GDM1 (cell line): Measurements from ENCODE around the gene NPM3.

Experiments
- DNase-seq: peaks from one replicate; lab custom pipeline; 2025; lab: John Stamatoyannopoulos, UW

The NPM3 gene, protein sequence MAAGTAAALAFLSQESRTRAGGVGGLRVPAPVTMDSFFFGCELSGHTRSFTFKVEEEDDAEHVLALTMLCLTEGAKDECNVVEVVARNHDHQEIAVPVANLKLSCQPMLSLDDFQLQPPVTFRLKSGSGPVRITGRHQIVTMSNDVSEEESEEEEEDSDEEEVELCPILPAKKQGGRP

DNA sequence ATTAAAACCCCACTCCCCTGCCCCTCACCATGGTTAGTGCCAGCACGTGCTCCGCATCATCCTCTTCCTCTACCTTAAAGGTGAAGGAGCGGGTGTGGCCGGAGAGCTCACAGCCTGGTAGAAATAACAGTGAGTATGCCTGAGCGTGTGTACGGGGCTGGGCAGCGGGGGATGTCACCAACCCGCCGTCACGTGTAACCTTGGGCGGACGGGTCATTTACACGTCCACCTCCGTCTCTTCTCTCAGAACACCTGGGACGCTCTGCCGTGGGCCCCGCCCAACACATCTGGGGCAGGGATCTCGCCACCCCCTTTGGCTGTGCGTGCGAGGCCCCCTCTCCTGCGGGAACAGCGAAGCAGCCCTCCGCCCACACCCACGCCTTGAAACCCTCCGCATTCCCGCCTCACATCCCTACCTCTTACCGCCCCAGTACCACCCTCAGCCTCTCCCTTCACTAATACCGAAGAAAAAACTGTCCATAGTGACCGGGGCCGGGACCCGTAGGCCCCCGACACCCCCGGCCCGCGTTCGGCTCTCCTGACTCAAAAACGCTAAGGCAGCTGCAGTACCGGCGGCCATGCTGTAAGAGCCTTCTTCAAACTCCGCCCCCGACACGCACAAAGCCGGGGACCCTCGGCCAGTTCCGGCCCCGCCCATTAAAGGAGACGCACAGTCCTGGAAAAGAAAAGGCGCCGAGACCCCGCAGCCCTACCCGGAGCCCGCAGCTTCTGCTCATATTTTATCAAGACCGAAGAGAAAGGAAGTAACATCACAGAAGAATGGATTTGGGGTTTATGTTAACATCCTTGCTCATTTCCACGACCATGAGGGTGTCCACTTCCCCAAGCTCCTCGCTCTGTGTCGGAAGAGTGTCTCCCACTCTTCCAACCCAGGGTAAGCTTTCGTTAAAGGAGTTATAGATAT is at the start of gene NPM3:
Gene NPM3 (minus strand): TSS at position 636 of the 925 bp plus-strand sequence. CDS start 56 bp downstream, at position 580.
- DNase-seq: peak; percentile 64

DNA sequence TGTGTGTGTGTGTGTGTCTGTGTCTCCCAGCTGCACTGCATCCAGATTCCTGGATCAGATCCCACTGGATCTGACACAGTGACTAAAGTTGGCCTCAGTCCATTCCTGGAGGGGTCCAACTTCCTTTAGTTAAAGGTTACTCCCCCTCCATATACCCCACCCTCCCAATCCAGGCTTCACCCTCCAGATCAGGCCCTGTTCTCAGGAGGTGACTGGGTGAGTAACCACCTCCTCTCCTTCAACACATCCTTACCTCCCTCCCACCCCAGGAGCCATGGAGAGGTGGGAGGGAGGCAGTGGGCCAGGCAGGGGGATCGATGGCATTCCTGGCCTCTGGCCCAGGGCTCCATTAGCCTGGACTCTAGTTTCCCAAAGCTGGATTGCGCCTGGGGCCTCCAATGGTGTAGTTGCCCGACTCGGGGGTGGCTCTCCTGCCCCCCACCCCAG is 49.1 kb upstream of the NPM3 start:
- DNase-seq: no peak

DNA sequence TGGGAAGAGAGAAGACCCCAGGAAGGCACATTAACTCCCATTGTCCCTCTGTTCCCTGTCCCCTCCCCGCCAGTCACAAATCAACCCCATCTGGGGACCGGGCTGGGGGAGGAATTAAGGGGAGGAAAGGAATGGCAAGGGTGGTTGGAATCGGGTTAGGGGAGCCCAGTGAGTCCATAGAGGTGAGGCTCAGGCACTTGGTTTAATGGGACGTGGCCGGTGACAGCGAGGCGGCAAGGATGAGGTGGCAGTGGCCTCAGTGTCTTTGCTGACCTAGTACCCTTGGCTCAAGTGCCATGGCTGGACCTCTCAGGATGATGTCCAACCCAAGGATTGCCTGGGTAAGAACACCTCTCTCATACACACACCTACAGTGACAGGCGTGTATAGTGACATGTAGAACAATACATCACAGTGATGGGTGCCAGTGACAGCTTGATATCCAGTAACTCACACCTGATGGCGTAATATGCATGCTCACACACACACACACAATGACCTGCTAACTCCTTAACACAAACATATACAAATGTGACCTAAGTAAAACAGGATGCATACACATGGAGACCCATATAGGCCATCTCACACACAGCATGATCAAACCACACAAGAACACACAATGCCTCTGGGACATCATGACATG is 48.0 kb upstream of the NPM3 start:
- no peak for DNase-seq

DNA sequence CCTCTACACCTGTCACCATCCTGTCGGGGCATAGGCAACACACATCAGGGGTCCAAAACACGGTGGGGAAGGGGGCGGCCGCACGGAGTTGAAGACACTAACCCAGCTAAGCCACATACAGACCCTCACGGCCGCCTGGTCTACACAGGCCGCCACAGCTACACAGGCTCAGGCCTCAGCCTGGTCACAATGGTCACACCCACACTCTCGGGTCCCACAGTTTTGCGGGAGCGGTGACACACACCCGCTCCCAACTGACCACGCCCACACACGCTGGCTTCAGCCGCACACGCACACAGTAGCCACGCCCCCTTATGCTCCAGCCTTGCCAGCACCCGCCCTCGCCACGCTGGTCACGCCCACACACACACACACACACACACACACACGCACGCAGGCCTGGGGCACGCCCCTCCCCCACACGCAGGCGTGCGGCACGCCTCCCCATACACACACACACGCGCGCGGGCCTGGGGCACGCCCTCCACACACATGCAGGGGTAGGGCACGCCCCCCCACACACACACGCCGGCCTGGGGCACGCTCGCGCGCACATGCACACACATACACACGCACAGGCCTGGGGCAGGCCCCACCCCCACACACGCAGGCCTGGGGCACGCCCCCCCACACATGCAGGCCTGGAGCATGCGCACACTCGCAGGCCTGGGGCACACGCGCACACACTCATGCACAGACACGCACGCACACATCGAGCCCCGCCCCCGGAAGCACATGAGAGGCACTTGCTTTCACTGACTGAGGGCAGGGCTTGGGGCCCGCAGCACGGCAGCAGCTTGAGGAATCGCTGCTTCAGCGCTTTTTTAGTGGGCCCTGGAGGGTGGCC is 47.3 kb upstream of the NPM3 start:
- DNase-seq: peak; percentile 90

DNA sequence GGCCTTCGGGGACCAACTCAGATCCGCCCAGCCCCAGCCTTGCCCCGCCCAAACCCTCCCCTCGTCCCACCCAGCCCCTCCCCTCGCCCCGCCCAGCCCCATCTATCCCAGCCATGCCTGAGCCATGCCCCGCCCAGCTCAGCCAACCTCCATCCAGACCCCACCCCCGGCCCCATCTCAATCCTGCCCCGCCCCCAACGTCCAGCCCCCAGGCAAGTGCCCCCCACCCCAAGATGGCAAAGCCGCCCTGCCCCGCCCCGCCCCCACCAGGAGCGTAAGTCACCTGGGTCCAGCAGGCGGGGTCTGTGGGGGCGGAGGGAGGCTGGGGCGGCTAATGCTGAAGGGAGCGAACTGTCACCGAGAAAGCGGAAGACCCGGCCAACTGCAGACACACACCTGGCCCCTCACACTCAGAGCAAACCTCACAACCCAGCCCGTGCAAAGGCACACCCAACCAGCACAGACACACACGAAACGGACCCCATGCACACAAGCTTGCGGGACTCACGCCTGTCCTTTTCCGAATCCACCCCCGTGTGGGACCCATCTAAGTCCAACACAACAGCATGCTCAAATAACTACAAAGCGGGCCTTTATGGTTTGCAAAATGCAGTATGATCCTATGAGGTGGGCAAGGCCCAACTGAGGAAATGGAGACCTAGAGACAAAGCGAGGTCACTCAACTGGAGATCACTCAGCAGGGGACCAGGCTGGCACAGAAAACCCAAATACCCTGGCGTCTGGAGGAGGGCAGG is 46.5 kb upstream of the NPM3 start:
- peak; percentile 6 for DNase-seq

DNA sequence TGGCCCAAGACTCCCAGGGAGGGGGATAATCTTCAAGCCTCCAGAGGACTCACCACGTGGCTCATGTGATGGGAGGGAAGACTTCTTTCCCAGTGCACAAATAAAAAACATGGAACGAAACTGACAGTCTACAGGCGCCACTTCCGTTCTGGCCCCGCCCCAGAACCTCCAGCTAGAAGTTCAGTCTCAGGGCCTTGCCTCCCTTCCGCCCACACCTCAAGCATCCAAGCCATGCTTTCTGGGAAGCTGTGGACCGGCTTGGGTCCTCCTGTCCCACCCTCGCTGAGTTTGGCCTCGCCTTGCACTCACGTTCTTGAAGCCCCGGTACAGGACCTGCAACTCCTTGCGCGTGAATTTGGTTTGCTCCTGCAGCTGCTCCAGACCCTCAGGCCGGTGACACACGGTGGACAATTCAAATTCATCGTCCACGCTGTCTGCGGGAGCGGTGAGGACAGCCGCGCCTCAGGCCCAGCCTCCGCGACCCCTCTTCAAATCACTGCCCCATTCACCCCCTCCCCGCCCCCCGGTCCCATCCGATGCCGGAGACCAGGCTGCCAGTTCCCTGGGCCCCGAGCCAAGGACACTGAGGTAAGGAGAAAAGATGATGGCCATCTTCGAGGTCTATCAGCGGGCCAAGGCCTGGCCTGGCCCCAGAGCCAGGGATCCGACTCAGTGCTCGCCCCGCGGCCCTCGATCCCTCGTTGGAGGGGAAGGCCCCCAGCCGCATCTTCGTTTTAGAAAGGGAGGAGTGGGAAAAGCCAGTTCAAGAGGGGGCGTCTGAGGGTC is 45.7 kb upstream of the NPM3 start:
- DNase-seq: no peak

DNA sequence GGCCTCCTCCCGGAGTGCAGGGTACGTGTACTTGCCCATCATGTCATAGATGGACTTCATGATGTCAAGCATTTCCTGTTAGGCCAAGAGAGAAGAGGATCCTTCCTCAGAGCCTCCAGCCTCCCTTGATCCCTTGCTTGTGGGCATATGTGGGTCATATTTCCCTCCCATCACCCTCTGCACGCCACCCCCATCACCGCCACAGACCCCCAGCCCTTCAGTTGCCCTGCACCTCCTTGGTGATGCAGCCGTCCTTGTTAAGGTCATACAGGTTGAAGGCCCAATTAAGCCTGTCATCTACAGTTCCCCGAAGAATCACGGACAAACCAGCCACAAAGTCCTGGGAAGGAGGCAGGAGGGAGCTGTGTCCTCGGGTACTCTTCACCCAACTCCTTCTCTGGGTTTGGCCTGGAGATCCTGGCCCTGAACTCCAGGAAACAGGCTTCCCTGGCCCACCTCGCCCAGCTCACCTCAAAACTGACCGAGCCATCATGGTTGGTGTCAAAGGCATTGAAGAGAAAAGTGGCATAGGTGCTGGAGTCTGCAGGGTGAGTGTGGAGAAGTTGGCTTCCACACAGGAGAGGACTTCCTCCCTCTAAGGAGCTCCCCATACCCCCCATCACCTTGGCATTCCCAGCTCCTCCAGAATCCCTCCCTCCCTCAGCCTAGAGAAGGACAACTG is 44.8 kb upstream of the NPM3 start:
- DNase-seq: no peak

DNA sequence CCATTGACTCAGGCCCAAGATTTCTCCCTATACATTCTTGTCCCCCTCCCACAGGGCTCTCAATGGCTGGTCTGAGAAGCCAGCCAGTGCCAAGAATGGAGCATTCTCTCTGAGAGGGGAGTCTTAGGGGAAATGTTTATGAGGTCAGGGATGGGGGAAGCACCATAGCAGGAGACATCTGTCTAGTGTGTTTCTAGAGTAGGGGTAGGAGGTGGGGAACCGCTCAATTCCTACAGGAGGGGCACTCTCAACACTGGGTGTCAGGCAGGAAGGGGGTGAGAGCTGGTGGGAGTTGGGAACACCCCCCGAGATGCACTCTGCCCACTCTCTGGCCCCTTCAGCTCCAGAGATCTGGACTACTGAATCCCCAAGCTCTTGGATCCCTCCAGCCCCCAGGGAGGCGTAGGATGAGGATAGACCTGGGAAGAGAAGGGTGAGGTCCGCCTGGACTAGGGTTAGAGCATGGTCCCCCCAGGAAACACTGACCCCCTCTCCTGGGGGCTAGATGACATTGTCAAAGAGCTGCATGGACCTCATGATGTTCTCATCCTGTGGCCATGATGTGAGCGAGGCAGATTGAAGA is 43.7 kb upstream of the NPM3 start:
- DNase-seq: no peak

DNA sequence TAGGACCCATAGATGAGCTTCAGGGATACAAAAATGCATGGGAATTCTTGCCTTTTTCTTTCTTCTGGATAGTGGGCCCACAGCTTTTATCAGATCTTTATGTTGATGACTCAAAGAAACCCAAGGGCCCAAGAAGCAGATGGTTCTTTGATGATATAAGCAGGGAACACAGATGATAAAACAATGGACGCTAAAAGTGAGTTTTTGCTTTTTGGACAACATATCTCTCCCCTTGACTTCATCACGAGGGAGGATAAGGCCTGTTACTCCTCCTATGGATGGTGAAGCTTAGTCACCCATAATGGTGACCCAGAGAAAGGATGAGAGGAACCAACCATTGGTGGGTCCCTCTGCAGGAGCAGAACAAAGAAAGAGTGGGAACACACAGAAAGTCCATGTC is 41.5 kb upstream of the NPM3 start:
- DNase-seq: no peak

DNA sequence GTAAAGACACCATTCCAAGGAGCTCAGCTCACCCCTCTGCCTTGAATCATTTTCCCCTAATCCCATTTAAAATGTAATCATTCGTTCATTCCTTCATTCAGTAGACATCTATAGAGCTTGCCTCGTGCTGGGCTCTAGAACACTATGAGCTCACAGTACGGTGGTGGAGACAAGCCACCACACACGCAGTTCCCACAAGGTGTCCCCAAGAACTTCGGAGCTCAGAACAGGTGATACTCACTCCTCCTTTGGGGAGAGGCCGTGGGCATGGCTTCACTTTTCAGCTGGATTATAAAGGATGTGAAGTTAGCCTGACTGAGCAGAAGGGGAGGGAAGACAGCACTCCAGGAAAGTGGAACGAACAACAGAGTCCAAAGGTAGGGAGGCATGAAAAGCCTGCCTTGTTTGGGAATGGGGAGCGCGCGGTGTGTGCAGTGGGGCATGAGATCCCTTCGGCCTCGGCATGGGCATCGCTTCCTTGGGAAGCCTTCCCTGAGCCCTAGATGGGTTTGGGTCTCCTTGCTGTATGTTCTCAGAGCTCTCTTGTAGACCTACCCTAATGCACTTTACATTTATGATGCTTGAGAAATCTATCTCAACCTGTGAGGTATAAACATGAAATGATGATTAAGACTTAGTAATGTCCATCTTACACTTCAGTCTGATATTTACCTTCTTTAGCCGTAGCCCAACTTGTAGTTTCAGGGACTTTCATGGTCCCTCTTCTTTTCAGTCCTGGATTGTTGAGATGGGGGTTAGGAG is 35.8 kb upstream of the NPM3 start:
- DNase-seq: no peak

DNA sequence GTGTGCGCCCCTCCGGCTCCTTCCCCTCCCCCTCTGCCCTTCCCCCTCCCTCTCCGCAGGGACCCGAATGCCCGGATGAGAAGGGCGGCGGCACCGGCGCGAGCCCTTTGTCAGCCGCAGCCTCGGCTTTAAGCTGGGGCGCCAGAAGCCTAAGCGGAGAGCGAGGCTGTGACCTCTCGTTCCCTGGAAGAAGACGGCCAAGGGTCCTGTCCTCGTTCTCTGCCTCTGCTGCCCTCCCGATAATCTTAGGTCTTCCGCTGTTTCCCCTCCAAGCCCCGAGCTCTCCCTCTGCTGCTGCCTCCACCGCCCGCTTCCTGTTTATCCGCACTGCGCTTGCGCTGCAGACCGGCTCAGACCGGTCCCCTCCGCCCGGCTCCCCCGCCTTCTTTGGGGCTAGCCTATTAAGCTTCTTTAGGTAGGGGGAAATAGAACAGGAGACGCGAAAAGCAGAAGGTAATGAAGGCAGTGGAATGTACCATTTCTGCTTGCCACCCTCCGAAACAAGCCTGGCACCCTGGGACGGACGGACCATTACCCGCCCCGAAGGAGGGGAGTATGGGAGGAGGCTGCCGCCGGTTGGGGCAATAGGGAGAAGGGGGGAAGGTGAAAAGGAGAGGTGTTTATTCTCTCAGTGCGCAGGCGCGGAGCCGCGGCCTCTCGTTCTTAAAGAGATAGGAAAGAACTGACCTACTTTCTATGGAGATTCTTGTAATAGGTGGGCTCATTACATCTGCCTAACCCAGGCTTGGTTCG is 35.0 kb upstream of the NPM3 start, which contains the start of gene OGA:
Gene OGA (minus strand): TSS at position 326 of the 753 bp plus-strand sequence. CDS start 422 bp downstream, outside the sequence.
- peak; percentile 99 for DNase-seq

DNA sequence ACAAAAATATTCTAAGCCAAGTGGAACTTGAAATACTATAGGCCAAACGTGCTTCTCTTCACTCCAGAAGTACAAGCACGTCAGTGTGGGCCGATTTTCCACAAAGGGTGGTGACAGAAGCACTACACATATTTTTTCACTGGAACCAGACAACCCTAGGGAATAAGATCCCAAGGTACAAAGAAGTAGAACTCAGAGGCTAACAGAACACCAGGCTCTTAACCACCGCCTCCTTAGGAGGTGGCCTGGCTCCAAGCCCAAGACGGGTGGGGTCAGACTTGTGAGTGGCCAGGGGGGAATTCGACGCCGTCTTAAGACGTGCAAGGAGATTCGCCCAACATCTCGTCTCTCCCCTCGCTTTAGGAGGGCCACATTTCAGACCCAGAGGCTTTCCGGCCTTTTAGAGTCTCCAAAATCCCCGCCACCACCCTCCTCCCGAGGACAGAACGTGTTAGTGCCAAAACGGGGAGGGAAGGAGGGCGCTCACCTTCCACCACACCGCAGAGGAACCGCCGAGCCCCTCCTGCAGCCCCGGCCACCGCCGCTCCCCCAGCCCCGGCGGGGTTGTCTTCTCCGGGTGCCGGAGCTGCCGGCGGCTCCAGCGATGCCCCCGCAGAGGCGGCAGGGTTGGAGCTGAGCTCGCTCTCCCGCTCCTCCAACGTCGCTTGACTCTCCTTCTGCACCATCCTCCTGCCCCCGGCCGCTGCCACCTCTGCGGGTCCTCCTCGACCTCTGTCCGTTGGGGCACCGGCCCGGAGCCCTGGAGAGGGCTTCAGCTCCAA is 34.3 kb upstream of the NPM3 start:
- DNase-seq: peak; percentile 29

DNA sequence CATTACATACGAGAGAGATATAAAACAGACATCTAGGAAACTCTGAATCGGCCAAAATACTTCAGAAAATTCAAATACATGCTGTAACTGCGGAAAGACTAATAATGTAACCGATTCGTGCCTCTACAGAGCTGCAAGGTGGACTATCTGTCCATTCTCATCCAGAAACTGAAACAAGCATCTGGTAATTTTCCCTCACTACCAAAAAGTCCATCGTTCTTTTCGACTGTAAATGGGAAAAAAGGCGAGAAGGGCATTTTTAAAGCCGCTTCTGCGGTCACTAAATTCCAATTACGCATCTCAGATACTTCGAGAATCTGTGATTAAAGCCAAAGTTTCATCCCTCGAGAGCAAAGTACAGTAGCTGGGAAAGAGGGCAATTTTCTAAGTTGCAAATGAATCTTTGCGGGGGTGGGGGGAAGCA is 33.7 kb upstream of the NPM3 start:
- no peak for DNase-seq

DNA sequence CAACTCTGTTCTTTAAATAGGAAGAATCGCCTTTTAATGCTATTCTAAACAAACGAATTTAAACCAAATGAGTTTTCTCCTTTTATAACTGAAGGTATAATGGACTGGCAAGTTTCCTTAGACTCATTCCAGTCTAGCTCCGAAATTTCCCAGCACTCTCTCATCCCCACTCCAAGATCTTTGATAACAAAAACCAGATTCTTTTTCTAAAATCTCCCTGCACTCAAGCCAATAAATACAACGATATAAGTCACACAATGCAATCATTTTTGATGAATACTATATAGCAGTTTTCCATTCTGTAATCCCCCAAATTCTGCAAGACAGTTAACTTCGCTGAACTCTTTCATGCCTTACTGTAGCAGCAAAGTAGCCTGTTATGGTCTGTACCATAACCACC is 33.1 kb upstream of the NPM3 start:
- DNase-seq: no peak

DNA sequence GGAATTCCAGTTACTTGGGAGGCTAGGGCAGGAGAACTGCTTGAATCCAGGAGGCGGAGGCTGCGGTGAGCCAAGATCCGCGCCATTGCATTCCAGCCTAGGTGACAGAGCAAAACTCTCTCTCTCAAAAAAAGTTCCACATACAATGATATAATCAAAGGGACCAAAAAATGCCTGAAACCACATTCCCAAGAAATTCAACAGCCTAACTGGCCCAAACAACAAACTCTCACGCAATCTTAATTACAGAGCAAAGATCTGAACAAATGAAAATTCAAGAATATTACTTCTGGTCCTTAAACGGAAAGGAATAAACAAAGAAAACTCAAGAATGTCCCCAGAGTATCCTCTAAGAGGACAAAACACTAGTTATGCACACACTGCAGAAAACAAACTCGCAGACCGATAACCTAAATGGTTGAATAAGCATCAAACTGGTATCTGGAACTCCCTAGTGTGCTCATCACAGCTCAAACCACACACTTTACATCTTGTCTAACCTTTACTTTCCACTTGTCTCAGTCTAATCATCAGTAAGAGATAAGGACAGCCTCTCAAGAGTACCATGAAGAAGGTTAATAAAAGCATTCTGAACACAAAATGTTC is 31.3 kb upstream of the NPM3 start:
- no peak for DNase-seq

DNA sequence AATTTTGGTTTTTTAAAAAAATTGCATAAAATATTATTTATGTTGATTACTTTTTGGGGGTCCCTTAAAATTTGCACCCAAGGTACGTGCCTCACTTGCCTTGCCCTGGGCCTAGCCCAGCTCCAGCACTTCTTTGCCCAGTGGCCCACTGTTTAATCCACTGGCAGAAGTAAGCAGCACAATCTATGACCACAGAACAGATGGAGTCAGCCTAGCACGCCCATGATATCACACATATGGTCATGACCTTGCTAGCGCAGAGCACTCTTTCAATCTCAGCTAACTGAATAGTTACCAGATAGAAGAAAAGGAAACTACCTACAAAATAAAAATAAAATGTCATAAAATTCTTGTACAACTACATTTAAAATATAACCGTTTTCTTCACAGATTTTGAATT is 29.4 kb upstream of the NPM3 start:
- DNase-seq: no peak

DNA sequence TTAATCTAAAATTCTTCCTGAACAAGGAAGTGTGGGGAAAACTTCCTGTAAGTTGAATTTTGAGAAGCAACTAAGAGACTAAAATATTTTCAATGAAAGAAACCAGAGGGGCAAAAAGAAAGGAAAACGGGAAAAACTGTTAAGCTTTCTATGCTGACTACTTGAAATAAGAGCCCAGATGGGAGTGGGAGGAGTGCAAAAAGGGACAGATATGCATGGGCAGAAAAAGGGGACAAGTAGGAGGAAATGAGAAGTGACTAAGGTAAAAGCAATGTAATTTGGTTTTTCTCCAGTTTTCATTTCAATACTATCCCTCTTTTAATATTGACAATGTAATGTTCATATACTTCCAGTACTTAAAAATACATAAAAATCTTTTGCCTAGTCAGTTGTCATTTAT is 23.9 kb upstream of the NPM3 start:
- DNase-seq: no peak
